HepG2 (cell line): ENCODE measurements around the gene CHD9NB.

Source experiments
- AKNA ChIP-seq: sonication (generic); formaldehyde crosslinking; IDR thresholded peaks from 2 replicates; pipeline ENCODE4 v1.4.0; 2020; ENCODE audit warnings: missing genetic modification reagents, borderline replicate concordance
- ATF6 ChIP-seq: sonication (generic); formaldehyde crosslinking; conservative IDR thresholded peaks from 2 replicates; pipeline ENCODE4 v1.4.0; 2020; ENCODE audit warnings: missing genetic modification reagents
- CENPX ChIP-seq: sonication (generic); formaldehyde crosslinking; IDR thresholded peaks from 2 replicates; pipeline ENCODE4 v1.9.0; 2021; ENCODE audit warnings: mild to moderate bottlenecking, missing genetic modification reagents, moderate library complexity
- CHD2 ChIP-seq: IDR thresholded peaks from 2 replicates; pipeline ENCODE4 v1.6.1; 2011; ENCODE audit warnings: low read depth, low read length, improper control_type of control experiment
- CTCF ChIP-seq: sonication (generic); formaldehyde crosslinking; IDR thresholded peaks from 2 replicates; pipeline ENCODE4 v1.5.0; 2020; ENCODE audit warnings: mild to moderate bottlenecking, missing genetic modification reagents, moderate library complexity
- ISL2 ChIP-seq: sonication (generic); formaldehyde crosslinking; IDR thresholded peaks from 2 replicates; pipeline ENCODE4 v1.5.0; 2020; ENCODE audit warnings: missing genetic modification reagents
- MLXIP ChIP-seq: sonication (generic); formaldehyde crosslinking; IDR thresholded peaks from 2 replicates; pipeline ENCODE4 v1.9.0; 2021; ENCODE audit warnings: missing genetic modification reagents, borderline replicate concordance
- NR2F6 ChIP-seq, 2 experiments: IDR thresholded peaks; 2 replicates each; pipeline ENCODE4 v1.6.1; 2016; ENCODE audit warnings: antibody characterized with exemption in 1 of 2, mild to moderate bottlenecking in 1 of 2
- POLR2A ChIP-seq, 2 experiments: IDR thresholded peaks; 2 replicates each; pipeline ENCODE4 v1.6.1; 2011; ENCODE audit warnings: low read depth in 2 of 2, low read length in 2 of 2, mild to moderate bottlenecking in 1 of 2, moderate library complexity in 1 of 2; ENCODE audit not compliant: insufficient read depth in 1 of 2

GRCh38 chr16:53043428-53043831, 9.3 kb downstream of the CHD9NB start:
- TF ChIP-seq ATF6 (CRISPR knock-in tag) (no peak), CENPX (no peak), POLR2A (IDR thresholded peaks at IDR 0.05; ENCODE audit: insufficient read depth in 1 of 2, low read depth in 2 of 2, low read length in 2 of 2) (no peak), NR2F6 (IDR thresholded peaks at IDR 0.05) (no peak), NR2F6 (CRISPR knock-in tag; IDR thresholded peaks at IDR 0.05) (no peak), AKNA (CRISPR knock-in tag) (no peak), CHD2 (no peak), MLXIP (CRISPR knock-in tag) (no peak), CTCF (CRISPR knock-in tag) (no peak), ISL2 (CRISPR knock-in tag) (no peak)
